ENCODE results near the gene GNL1. TPM values are rescaled to one million over a fixed set of nuclear protein-coding genes. Genes with fewer than 3 reads are reported as not detected.

The GNL1 gene
- total RNA-seq, 2 donors from 2014 or later, result 18.7 to 24.7 TPM

GRCh38 chr6:30578051-30578450 is 21.8 kb upstream of the GNL1 start:
- no peak overlapping the region for H3K27ac ChIP-seq
- no peak for TF ChIP-seq POLR2A (IDR thresholded peaks at IDR 0.05)
- 90 to 92% methylated on average over 8 of the region's 8 CpGs for WGBS, 2 donors
- peaks cover 16 to 37% of the 10 kb centered on the region in 2 donors for H3K36me3 ChIP-seq (replicated peaks in 1 of 2; ENCODE audit: insufficient read depth in 1 of 2, low read depth in 2 of 2)
- ATAC-seq (no peak), DNase-seq (no peak)
- no peaks in the 10 kb centered on the region for H3K27me3 ChIP-seq
- H3K4me3 ChIP-seq, result no peak overlapping the region
- intact Hi-C loops (cut with DNase I), result no loop called here
- no peaks in the 10 kb centered on the region for H3K9me3 ChIP-seq
- H3K4me1 ChIP-seq, result peaks cover 13% of the 10 kb centered on the region

GRCh38 chr6:30573113-30573512 is 16.8 kb upstream of the GNL1 start:
- Histone ChIP-seq H3K4me3 (no peak overlapping the region), H3K27me3 (no peaks in the 10 kb centered on the region), H3K36me3 (replicated peaks in 1 of 2; ENCODE audit: insufficient read depth in 1 of 2, low read depth in 2 of 2) (peaks cover 2 to 6% of the 10 kb centered on the region in 2 donors), H3K27ac (no peak overlapping the region), H3K9me3 (no peaks in the 10 kb centered on the region), H3K4me1 (peaks cover 41% of the 10 kb centered on the region)
- DNase-seq (no peak), ATAC-seq (no peak)
- TF ChIP-seq POLR2A (IDR thresholded peaks at IDR 0.05) (no peak), CTCF (IDR thresholded peaks at IDR 0.05) (no peak)
- intact Hi-C loops (cut with DNase I), result no loop called here
- 20 to 23% methylated on average over 4 of the region's 4 CpGs for WGBS, 2 donors

- no peaks in the 10 kb centered on the region for H3K36me3 ChIP-seq (replicated peaks in 1 of 2; ENCODE audit: insufficient read depth in 1 of 2, low read depth in 2 of 2)
- peaks cover 41% of the 10 kb centered on the region for H3K4me1 ChIP-seq
- no peaks in the 10 kb centered on the region for H3K27me3 ChIP-seq
- peak overlapping the region in 3 of 4 donors; percentile 70 to 94 (median 88) for H3K27ac ChIP-seq
- ATAC-seq (no peak), DNase-seq (no peak)
- intact Hi-C loops (cut with DNase I), result no loop called here
- H3K9me3 ChIP-seq, result no peaks in the 10 kb centered on the region
- peak overlapping the region in 1 of 2 donors; percentile 62 for H3K4me3 ChIP-seq
- TF ChIP-seq POLR2A (IDR thresholded peaks at IDR 0.05) (no peak), CTCF (IDR thresholded peaks at IDR 0.05) (no peak)
Observed at GRCh38 chr6:30572148-30572547, 15.9 kb upstream of the GNL1 start.

- Histone ChIP-seq H3K4me3 (peak overlapping the region; percentile 47 to 62), H3K27me3 (no peaks in the 10 kb centered on the region), H3K9me3 (no peaks in the 10 kb centered on the region), H3K27ac (peak overlapping the region; percentile 70 to 94 (median 84)), H3K36me3 (replicated peaks in 1 of 2; ENCODE audit: insufficient read depth in 1 of 2, low read depth in 2 of 2) (no peaks in the 10 kb centered on the region), H3K4me1 (peaks cover 41% of the 10 kb centered on the region)
- WGBS, 2 donors, result 1 to 2% methylated on average over 8 of the region's 8 CpGs
- ATAC-seq (no peak), DNase-seq (no peak)
- no peak for TF ChIP-seq CTCF (IDR thresholded peaks at IDR 0.05)
- no peak for TF ChIP-seq POLR2A (IDR thresholded peaks at IDR 0.05)
- intact Hi-C loops (cut with DNase I), result no loop called here
Observed at GRCh38 chr6:30571762-30572082, 15.4 kb upstream of the GNL1 start.

- DNase-seq, result peak; percentile 98 to 99 (median 99)
- 0 to 1% methylated on average over 38 to 59 of the region's 59 CpGs for WGBS, 2 donors
- Histone ChIP-seq H3K27ac (peak within 1 kb of the TSS; percentile 70 to 94 (median 84)), H3K4me3 (peak within 1 kb of the TSS; percentile 47 to 62), H3K4me1 (peaks cover 42% of the 10 kb centered on the region), H3K9me3 (no peaks in the 10 kb centered on the region), H3K36me3 (replicated peaks in 1 of 2; ENCODE audit: insufficient read depth in 1 of 2, low read depth in 2 of 2) (no peaks in the 10 kb centered on the region), H3K27me3 (no peaks in the 10 kb centered on the region)
- intact Hi-C loops (cut with DNase I), result no loop called here
- TF ChIP-seq POLR2A (IDR thresholded peaks at IDR 0.05) (peak; percentile 75 to 92 (median 88)), CTCF (IDR thresholded peaks at IDR 0.05) (no peak)
- ATAC-seq, result peak; percentile 98
Observed at GRCh38 chr6:30571075-30571761, 14.9 kb upstream of the GNL1 start, which contains the start of gene ABCF1. TSS of gene ABCF1 (plus strand) at chr6:30571442. CDS start at chr6:30571488, 46 bp downstream.
